ENCODE data around the gene PXDN.
"Not testable (repeated sequence)": the region's sequence is repeated elsewhere in the genome, so short reads cannot be mapped to it uniquely, and the experiment has no call there.

The PXDN gene

DNA sequence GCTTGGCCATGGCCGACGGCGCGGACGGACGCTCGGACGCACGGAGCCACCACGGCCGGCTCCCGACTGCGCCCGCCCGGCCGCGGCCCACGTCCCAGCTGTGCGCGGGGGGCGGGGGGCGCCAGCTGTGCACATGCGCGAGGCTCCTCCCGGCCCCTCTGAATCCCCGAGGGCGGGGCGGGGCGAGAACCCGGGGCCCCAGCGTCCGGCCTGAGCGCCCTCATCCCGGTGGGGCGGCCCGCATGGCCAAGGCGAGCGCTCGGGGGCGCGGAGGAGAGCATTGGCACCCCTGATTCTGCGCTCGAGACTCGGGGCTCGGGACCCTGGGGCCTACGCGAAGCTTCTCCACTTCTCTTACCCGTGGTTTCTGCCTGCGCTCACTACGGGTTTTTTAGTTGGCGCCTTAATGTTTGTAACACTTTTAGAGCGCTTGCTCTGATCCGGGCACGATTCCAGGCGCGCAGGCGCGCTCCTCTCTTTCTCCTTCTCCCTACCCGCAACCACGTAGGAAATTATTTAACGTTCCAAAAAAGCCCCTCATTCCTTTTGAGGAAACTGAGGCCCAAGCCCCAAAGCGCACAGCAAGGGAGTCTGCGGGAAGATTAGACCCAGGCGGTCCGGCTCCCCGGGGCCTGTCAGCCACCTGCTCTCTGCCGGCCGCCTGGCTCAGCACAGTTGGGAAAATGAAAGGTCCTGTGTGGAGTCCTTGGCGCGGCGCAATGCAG lies at the start of gene PXDN:
PXDN (minus strand) TSS at position 70 of the 725 bp plus-strand sequence; CDS start at position 10, 60 bp downstream.
- no peak for DNase-seq

DNA sequence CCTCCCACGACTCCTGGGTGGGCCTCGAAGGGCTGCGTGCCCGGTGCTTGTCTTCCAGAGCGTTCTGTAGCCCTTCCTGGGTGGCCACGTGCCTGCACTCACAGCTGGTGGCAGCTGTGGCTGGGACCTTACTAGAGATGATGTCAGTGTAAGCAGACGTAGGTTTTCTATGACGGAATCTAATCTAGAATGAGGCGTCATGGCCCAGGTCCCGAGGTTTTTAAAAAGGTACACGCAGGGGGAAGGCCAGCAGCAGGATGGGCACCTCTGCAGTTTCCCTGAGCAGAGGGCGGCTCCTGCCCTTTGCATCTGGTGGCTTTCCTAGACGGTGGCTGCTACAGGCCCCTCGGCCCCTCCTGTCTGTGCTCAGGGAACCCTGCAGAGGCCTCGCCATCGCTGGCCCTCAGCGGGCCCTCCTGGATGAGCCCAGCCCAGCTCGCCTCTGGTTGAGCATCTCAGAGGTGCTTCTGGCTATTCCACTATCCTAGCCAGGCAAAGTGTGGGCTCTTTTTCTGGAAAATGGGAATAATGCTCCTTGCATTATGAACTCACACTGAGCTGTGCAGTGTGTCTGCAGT lies 49.6 kb upstream of the PXDN start:
- DNase-seq: no peak

- DNase-seq: no peak
Observed at GRCh38 chr2:1793001-1793867, 48.9 kb upstream of the PXDN start.

GRCh38 chr2:1791685-1792435 lies 47.5 kb upstream of the PXDN start:
- DNase-seq: no peak

DNA sequence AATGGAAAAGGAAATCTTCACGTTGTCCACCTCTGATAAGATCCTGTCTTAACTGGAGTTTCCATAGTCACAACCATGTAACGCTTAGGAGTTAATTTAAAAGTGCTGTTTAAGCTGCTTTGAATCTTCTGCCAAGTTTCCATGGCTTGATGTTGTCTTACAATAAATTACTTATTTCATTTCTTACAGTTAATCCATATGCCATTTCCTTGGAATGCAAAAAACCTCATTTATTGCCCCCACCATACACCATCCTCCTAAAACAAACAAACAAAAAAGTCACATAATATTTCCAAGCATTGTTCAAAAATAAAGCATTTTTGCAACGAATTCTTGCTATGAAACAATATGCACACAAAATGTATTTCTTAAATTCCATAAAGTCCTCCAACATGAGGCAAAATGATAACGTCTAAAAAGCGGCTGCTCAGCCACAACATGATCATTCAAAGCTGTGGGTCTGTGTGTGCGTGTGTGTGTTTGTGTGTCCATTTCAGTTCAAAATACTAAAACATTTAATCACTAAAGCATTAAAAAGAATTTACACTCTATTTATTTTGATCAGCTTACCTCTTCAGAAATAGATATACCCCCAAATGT lies 46.8 kb upstream of the PXDN start:
- no peak for DNase-seq

DNA sequence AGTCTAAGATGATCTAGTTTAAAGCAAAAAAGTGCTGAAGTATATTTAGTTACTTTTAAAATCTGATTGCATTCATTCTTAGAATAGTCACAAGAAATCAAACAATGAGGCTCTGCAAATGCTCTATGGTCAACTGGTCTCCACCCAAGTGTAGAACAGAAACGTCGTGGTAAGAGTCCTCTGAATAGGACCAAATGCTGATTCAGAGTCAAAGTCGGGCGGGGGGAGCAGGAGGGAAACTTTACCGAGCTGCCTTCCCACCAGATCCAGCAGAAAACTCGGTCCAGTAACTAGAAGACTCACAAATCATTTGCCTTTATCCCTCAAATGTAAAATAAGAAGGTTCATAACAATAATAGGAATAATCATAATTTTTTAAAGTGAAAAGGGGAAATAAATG lies 46.2 kb upstream of the PXDN start:
- DNase-seq: no peak

DNA sequence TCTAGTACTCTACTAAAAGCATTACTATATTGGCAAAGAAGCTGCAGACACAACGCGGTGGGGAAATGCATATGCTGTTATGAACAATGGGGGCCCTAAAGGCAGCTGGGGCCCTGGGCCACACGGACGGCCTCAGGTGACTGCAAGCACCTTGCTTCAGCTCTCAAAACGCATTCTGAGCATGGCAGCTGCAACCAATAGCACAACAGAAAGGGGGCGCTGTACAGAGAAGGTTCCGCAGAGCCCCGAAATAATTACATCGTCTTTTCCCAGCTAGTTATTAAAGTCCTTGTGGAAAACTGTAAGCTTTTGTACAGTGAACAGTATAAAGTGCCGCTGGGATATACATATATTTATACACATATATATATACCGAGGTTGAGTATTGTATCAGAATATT lies 45.3 kb upstream of the PXDN start:
- DNase-seq: no peak

DNA sequence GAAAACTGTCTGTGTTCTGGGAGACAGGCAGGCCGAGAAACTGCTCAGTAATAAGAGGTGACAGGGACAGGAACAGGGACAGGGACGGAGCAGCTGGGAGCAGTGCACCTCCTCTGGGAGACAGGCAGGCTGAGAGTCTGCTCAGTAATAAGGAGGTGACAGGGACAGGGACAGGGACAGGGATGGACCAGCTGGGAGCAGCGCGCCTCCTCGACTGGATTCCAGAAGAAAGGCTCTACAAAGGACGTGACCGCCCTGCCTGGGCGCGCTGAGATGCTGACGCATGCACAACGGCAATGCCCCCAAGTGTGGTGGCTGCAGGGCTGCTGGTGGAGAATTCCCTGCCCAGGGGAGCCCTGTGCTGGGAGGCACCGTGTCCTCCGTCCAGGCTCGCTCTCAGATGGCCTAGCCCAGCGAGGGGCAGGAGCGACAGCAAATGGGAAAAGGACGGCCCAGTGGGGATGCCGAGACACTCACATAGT lies 44.2 kb upstream of the PXDN start:
- DNase-seq: no peak

GRCh38 chr2:1787755-1788477 lies 43.6 kb upstream of the PXDN start:
- DNase-seq: no peak

DNA sequence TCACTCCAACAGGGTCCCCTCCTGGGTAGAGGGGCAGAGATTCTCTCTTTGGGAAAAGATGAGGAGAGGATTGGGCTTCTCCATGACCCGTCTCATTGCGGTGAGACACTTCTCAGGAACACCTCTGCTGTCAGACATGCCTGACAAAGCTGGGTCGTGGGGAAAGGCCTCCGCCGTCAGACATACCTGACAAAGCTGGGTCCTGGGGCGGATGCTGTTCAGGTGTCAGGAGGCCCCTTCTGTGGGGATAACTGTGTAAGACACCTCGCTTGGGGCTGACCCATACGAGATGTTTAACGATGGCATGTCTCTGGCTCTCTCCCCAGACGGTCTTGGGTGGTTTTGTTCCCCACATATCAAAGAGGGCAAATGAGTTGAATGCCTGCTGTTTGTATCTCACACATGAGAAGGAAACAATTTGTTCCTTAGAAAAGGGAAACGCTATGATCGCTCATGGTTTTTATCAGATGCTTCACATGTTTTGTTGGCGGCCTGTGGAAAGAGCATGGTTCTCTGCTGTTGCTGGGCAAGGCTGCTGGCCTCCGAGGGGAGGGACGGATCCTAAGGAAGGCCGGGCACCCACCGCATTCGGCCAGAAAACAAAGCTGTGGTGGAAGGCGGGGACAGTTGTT lies 40.8 kb upstream of the PXDN start:
- no peak for DNase-seq

- DNase-seq: no peak
Observed at GRCh38 chr2:1784087-1784486, 39.8 kb upstream of the PXDN start.

GRCh38 chr2:1782514-1782913 lies 38.2 kb upstream of the PXDN start:
- DNase-seq: no peak

GRCh38 chr2:1781291-1782080 lies 37.2 kb upstream of the PXDN start:
- no peak for DNase-seq

GRCh38 chr2:1780693-1781092 lies 36.4 kb upstream of the PXDN start:
- no peak for DNase-seq

- not testable (repeated sequence) for DNase-seq
Observed at GRCh38 chr2:1780054-1780453, 35.7 kb upstream of the PXDN start.

- no peak for DNase-seq
Observed at GRCh38 chr2:1778566-1778965, 34.3 kb upstream of the PXDN start.

GRCh38 chr2:1777781-1778180 lies 33.5 kb upstream of the PXDN start:
- no peak for DNase-seq

DNA sequence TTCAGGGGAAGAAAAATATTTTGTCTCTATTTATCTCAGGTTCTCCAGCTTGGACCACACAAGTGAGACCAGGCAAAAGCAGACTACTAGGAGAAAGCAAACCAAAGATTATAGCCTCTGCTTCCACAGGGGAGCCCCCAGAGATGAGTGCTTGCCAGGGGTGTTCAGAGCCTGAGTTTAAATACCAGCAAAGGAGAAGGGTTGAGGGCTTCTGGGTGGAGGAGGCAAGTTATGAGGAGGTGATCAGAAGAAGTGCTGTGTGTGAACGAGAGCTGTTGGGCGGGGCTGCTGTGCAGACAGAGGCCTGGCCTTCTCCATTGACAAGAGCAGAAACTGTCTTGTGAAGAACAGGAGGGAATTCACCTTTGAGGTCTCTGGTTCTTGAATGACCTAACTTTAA lies 32.8 kb upstream of the PXDN start:
- no peak for DNase-seq

GRCh38 chr2:1775511-1776035 lies 31.3 kb upstream of the PXDN start:
- no peak for DNase-seq

GRCh38 chr2:1774929-1775328 lies 30.6 kb upstream of the PXDN start:
- DNase-seq: no peak

All from SW 1271 (cell line).